GM19397 (cell line): ENCODE data around the gene SH2D4B.

Experiments used
- ATAC-seq: cut with Tn5 transposase; IDR thresholded peaks from one replicate; pipeline ENCODE4 v1.9.1; 2021; ENCODE audit warnings: mild to moderate bottlenecking, moderate library complexity; ENCODE audit not compliant: unreplicated experiment

The SH2D4B gene

GRCh38 chr10:80503584-80504157 lies 34.0 kb upstream of the SH2D4B start:
- ATAC-seq = no peak

GRCh38 chr10:80504158-80504811 lies 33.4 kb upstream of the SH2D4B start:
- no peak for ATAC-seq

GRCh38 chr10:80504897-80505465 lies 32.7 kb upstream of the SH2D4B start:
- ATAC-seq = no peak

GRCh38 chr10:80506189-80506575 lies 31.5 kb upstream of the SH2D4B start:
- no peak for ATAC-seq

GRCh38 chr10:80506836-80507487 lies 30.7 kb upstream of the SH2D4B start:
- ATAC-seq = no peak

- no peak for ATAC-seq
Observed at GRCh38 chr10:80509108-80509402, 28.6 kb upstream of the SH2D4B start.

- ATAC-seq = no peak
Observed at GRCh38 chr10:80509403-80510161, 28.1 kb upstream of the SH2D4B start.

GRCh38 chr10:80512031-80512526 lies 25.6 kb upstream of the SH2D4B start:
- no peak for ATAC-seq

- no peak for ATAC-seq
Observed at GRCh38 chr10:80513106-80513505, 24.6 kb upstream of the SH2D4B start.

- ATAC-seq = no peak
Observed at GRCh38 chr10:80515511-80515910, 22.2 kb upstream of the SH2D4B start.

- no peak for ATAC-seq
Observed at GRCh38 chr10:80515941-80516340, 21.8 kb upstream of the SH2D4B start.

- no peak for ATAC-seq
Observed at GRCh38 chr10:80516506-80517075, 21.1 kb upstream of the SH2D4B start.

- ATAC-seq = no peak
Observed at GRCh38 chr10:80517416-80518142, 20.1 kb upstream of the SH2D4B start.

GRCh38 chr10:80518143-80518806 lies 19.4 kb upstream of the SH2D4B start:
- ATAC-seq = no peak

- ATAC-seq = no peak
Observed at GRCh38 chr10:80518807-80519360, 18.8 kb upstream of the SH2D4B start.

GRCh38 chr10:80519936-80520650 lies 17.6 kb upstream of the SH2D4B start:
- ATAC-seq = no peak

GRCh38 chr10:80520661-80521470 lies 16.8 kb upstream of the SH2D4B start:
- ATAC-seq = no peak

GRCh38 chr10:80522756-80523363 lies 14.8 kb upstream of the SH2D4B start:
- ATAC-seq = no peak
